Globus pallidus (tissue), 1 donor: ENCODE data around the gene CAPN1.
"Not testable (repeated sequence)": the region's sequence is repeated elsewhere in the genome, so short reads cannot be mapped to it uniquely, and the experiment has no call there.

Experiments
- DNase-seq: peaks from one replicate; pipeline ENCODE4 v3.0.0-alpha.2; 2015; ENCODE audit warnings: low spot score

CAPN1 gene

GRCh38 chr11:65160643-65161042 is 21.1 kb upstream of the CAPN1 start:
- DNase-seq, result no peak

DNA sequence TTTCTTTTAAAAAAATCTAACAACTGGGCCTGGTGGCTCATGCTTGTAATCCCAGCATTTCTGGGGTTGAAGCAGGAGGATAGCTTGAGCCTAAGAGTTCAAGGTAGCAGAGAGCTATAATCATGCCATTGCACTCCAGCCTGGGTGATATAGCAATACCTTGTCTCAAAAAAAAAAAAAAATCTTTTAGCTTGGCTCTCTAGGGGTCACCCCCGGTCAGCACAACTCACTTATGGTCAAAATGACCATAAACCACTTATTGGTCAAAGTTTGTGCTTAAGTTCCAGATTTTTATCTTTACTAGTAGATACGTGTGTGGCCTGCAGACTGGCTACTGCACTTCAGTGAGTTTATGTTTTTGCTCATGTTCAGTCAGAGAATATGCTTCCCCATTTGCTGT is 18.0 kb upstream of the CAPN1 start:
- DNase-seq, result no peak

DNA sequence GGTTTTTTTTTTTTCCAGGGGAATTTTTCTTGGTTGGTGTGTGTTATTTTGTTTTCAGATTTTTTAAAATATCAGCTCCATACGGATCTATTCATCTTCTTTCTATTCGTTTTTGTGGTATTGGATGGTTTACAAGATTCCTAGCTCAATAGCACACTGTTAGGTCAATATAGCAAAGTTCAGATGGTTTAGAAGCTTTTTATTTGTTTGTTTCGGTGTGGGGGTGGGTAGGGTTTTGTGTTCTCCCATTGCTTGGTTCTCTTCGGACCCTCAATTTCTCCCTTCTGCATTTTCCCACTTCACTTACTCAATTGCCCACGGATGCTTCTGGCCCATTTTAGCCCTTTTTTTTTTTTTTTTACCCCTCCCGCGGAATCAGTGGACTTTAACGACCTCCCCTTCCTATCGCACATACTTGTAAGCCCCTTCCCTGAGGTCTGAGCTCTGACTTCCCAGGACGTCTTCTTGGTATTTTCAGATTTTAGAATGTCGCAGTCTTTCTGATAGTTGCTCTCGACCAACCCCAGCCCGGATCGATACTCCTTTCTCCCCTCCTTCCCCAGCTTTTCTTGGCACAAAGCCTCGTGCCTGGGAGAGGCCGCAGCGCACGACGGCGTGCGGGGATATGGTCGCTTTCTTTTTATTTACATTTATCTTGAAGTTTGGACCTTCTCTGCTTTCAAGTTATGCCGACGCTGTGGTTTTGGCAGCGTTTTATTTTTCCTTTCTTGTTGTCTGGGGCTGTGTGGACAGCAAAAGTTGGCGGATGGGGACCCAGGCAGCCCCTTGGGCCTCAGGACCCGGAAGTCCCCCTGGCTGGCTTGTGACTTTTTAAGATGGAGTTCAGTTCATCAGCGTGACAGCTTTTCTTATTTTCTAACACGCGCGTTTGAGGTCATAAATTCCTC is 16.1 kb upstream of the CAPN1 start:
- no peak for DNase-seq

GRCh38 chr11:65166893-65167292 is 14.8 kb upstream of the CAPN1 start:
- DNase-seq, result no peak

DNA sequence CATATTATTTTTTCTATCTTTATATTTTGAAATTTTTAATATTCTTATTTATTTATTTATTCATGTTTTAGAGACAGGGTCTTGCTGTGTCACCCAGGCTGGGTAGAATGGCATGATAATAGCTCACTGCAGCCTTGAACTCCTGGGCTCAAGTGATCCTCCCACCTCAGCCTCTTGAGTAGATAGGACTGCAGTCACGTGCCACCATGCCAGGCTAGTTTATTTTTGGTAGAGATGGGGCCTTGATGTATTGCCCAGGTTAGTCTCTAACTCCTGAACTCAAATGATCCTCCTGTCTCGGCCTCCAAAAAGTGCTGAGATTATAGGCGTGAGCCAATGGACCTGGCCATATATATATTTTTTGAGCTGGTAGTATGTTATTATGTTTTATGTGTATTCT is 14.1 kb upstream of the CAPN1 start:
- no peak for DNase-seq

GRCh38 chr11:65169164-65169641 is 12.5 kb upstream of the CAPN1 start:
- DNase-seq, result no peak

GRCh38 chr11:65170058-65170534 is 11.6 kb upstream of the CAPN1 start, which contains the start of gene SPDYC:
SPDYC (plus strand) TSS chr11:65170233; CDS start chr11:65171358, 1,125 bp downstream.
- no peak for DNase-seq

DNA sequence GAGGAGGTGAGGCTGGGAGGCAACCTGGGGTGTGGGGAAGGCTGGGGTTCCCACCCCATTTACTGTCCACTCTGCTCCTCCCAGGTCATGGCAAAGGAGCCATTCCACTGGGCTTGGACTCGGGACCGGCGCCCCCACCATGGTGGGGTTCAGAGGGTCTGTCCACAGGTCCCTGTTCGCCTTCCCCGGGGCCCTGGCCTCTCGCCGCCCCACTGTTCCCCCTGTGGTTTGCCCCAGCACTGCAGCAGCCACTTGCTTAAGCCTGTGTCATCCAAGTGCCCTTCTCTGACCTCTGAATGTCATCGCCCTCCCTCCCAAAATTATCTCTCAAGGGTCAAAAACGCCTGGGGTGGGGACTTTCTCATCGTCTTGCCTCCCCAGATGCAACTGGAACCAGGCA is 9.1 kb upstream of the CAPN1 start:
- DNase-seq, result no peak

DNA sequence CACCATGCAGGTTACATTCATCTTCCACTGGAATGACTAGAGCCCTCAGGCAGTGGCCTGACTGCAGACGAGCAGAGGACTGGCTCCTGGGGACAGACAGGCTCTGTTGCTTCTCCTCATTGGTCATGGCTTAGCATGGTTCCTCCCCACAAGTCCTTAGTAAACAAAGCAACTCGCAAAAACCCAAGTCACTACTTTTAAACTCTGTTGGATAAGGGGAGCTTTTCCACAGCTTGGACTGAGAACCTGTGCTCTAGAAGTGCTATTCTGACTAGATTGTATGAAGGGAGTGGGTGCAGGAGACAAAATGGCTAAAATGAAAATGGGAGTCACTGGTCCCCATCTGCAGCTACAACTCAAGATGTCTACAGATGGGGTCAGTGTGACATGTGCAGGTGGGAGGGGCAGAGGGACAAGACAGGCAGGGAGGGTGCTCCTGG is 7.1 kb upstream of the CAPN1 start:
- DNase-seq, result not testable (repeated sequence)

DNA sequence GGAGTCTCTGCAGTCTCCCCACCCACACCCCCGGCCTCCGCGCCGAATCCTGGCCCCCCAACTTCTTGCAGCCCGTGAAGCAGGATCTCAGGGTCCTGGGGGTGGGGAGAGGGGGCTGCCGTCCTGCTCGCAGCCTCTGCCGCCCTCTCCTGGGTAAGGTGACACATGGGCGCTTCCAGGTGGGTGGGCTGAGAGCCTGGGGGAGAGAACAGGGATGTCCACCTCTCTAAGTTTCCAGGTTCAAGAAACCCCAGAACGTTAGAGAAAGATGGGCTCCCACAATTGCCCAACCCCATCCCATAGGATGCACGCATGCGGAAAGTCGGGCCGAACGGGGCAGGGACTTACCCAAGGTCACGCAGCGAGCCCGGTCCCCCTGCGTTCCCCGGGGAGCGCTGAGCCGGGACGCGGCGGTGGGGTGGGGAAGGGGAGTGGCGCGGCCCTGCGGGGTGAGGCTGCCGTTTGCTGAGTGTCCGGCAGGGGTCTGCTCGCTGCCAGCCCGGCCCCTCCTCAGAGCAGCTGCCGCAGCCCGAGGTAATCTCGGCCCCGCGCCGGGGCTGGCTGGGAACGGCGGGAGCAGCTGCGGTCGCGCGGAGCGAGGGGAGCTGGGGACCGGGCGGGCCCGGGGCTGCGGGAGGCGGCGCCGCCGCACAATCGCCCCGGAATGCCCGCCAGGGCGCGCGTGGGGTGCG is 705 bp upstream of the CAPN1 start:
- DNase-seq, result peak; percentile 19

- DNase-seq, result no peak
These were observed 786 bp downstream of the CAPN1 start for GRCh38 chr11:65182258-65183170.

DNA sequence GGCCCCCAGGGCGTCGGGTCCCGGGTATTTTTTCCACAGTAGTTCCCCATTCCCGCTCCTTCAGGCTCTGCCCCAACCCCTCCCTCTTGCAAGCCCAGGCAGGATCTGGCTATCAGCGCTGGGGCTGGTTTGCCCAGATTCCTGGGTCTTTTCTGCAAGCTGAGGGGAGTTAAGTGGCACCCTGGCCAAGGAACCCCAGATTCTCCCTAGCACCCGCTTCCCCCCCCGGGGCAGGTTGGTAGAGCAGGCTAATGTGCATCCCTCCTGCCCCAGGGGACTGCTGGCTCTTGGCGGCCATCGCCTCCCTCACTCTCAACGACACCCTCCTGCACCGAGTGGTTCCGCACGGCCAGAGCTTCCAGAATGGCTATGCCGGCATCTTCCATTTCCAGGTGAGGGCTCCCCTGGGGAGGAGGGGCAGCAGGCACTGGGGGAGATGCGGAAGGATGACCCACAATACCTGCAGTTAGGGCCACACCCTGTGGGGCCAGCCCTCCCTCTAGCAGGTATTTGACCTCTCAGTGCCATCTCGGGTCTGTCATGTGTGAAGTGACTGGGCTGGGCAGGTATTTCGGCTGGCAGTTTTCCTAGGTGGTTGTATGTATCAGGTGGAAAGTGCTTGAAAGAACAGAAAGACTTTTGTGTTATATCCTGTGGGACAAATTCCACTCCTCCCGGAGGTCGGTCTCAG is 1.6 kb downstream of the CAPN1 start:
- DNase-seq, result no peak

- DNase-seq, result no peak
These were observed 2.4 kb downstream of the CAPN1 start for GRCh38 chr11:65184146-65184545.

DNA sequence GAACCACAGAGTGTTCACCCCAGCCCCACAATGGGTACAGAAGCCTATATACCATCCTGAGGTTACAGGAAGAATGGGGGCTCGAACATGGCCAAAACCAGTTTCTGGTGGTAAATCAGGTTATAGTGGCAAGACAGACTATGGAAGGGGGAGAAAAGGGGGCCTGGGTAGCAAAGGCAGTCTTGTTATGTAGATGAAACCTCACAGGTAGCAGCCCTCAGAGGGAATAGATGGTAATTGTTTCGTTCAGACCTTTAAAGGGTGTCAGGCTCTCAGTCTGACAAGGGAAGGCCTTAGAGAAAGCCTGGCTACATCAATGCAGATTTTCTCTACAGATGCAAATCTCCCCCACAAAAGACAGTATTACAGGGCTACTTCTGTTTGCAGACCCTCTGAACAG is 3.4 kb downstream of the CAPN1 start:
- DNase-seq, result no peak

- DNase-seq, result no peak
These were observed 4.2 kb downstream of the CAPN1 start for GRCh38 chr11:65185869-65186341.

DNA sequence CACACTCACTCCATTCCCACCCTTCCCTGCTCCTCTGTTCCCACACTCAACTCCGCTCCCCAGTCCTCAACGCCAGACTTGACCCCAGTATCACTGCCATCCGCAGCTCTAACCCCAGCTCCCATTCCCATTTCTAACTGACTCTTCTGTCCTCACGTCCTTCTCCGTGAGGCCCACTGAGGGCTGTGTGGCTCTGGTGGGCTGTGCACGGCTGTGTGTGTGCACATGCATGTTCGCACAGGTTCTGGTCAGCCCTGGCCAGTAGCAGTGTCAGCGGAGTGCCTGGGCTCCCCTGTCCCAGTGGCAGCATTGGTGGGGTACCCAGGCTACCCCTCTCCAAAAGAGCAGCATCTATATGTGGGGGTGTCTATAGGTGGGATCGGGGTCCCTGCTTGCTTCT is 5.0 kb downstream of the CAPN1 start:
- DNase-seq, result no peak

DNA sequence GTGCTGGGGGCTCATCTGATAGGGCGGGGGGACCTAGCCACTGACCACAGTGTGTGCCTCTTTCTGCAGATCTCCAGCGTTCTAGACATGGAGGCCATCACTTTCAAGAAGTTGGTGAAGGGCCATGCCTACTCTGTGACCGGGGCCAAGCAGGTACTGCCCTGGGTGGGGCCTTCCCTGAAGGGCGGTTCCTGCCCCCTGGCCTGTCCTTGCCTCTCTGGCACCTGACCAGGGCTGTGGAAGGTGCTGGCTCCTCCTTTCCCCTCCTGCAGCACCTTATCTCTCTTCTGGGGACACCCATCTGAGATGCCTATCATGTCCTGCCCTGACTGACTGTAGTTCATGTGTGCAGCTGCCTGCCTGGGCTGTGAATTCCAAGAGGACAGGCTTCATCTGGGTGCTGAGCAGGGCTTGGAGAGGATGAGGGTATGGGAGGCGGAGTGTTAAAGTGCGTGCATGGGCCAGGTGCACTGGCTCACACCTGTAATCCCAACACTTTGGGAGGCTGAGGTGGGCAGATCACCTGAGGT is 5.5 kb downstream of the CAPN1 start:
- no peak for DNase-seq

DNA sequence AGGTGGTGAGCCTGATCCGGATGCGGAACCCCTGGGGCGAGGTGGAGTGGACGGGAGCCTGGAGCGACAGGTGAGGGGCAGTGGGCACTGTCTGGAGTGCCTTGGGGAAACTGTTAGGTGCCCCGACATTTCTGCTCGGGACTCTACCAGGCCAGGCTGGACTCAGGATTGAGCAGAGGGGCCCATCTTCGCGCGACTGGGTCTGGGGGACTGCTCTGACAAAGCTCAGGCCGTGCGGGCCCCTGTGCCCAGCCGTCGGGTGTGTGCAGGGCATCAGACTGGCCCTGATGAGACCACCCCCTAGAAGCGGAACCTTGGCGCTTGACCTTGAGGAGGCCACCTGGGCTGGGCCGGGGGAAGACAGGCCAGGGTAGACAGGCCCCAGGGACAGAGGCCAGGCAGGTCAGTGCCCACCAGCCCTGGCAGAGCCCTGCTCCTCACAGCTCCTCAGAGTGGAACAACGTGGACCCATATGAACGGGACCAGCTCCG is 6.3 kb downstream of the CAPN1 start:
- DNase-seq, result no peak

- DNase-seq, result no peak
These were observed 6.8 kb downstream of the CAPN1 start for GRCh38 chr11:65188486-65188885.

- no peak for DNase-seq
These were observed 7.5 kb downstream of the CAPN1 start for GRCh38 chr11:65189191-65189590.

GRCh38 chr11:65194564-65194963 is 12.8 kb downstream of the CAPN1 start:
- DNase-seq, result no peak
